Measurements from ENCODE around the gene ABCA3.

The ABCA3 gene

DNA sequence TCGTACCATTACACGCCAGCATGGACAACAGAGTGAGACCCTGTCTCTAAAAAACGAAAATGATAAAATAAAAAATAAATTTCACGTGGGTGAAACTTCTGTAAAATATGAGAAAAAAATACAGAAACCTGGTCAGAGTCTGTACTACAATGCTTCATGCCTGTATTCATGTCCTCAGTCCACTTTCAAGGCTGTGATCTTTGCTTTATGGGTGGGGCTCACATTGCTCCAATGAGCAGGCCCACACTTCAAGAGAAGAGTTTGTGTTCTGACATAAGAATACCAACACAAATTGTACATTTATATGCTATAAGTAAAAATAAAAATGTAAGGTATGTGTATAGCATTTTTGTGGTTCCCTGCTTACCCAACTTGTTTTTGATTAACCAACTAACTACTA lies 32.2 kb upstream of the ABCA3 start:
- Histone ChIP-seq H3K4me3 (ENCODE audit: low read depth, low read length, poor library complexity, severe bottlenecking) (no peak overlapping the region), H2AFZ (ENCODE audit: low read length) (no peak overlapping the region), H3K79me2 (ENCODE audit: insufficient read depth, low read length) (no peaks in the 10 kb centered on the region), H3K4me2 (ENCODE audit: low read length) (no peak overlapping the region), H4K20me1 (ENCODE audit: insufficient read depth, low read length) (no peaks in the 10 kb centered on the region), H3K27me3 (ENCODE audit: insufficient read depth, low read length) (0 out of 2 replicates have a peak, but pooled peaks cover 11% of the 10 kb centered on the region), H3K9me3 (ENCODE audit: low read length) (no peaks in the 10 kb centered on the region), H3K9ac (ENCODE audit: low read length) (no peak overlapping the region), H3F3A (ENCODE audit: insufficient read depth, low read length) (no peaks in the 10 kb centered on the region), H3K27ac (ENCODE audit: low read depth, low read length, poor library complexity, severe bottlenecking) (no peak overlapping the region), H3K4me1 (ENCODE audit: insufficient read depth, low read length, severe bottlenecking) (no peaks in the 10 kb centered on the region), H3K9me2 (ENCODE audit: low read depth, low read length) (no peaks in the 10 kb centered on the region), H3K36me3 (ENCODE audit: insufficient read depth, low read length) (no peaks in the 10 kb centered on the region)
- no peak for TF ChIP-seq EZH2 (IDR thresholded peaks at IDR 0.05; ENCODE audit: borderline replicate concordance, low read length)
- TF ChIP-seq, protein P1, sequence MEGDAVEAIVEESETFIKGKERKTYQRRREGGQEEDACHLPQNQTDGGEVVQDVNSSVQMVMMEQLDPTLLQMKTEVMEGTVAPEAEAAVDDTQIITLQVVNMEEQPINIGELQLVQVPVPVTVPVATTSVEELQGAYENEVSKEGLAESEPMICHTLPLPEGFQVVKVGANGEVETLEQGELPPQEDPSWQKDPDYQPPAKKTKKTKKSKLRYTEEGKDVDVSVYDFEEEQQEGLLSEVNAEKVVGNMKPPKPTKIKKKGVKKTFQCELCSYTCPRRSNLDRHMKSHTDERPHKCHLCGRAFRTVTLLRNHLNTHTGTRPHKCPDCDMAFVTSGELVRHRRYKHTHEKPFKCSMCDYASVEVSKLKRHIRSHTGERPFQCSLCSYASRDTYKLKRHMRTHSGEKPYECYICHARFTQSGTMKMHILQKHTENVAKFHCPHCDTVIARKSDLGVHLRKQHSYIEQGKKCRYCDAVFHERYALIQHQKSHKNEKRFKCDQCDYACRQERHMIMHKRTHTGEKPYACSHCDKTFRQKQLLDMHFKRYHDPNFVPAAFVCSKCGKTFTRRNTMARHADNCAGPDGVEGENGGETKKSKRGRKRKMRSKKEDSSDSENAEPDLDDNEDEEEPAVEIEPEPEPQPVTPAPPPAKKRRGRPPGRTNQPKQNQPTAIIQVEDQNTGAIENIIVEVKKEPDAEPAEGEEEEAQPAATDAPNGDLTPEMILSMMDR (IDR thresholded peaks at IDR 0.05; ENCODE audit: low read length) = no peak

DNA sequence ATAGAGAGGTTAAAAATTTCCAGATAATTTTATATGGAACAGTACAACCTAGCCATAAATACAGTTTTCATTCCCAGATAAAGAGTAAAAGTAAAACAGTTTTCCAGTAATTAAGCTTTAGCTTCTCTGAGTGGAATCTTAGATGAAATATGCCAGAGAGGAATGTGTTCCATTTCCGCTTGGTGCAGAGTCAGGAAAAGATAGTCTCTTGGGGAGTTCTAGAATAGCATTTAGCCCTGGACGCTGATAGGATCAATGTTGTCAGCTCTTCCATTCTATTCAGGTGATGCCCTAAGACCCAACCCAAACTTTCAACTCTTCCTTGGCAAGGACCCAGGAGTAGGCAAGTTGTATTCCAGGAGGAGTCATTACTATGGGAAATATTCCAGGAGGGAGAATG lies 30.9 kb upstream of the ABCA3 start:
- no peak for TF ChIP-seq EZH2 (IDR thresholded peaks at IDR 0.05; ENCODE audit: borderline replicate concordance, low read length)
- TF ChIP-seq, protein P1 (IDR thresholded peaks at IDR 0.05; ENCODE audit: low read length) = no peak
- Histone ChIP-seq H3K9me2 (ENCODE audit: low read depth, low read length) (no peaks in the 10 kb centered on the region), H3F3A (ENCODE audit: insufficient read depth, low read length) (no peaks in the 10 kb centered on the region), H3K27ac (ENCODE audit: low read depth, low read length, poor library complexity, severe bottlenecking) (no peak overlapping the region), H3K9me3 (ENCODE audit: low read length) (no peaks in the 10 kb centered on the region), H3K4me2 (ENCODE audit: low read length) (no peak overlapping the region), H2AFZ (ENCODE audit: low read length) (no peak overlapping the region), H3K4me3 (ENCODE audit: low read depth, low read length, poor library complexity, severe bottlenecking) (no peak overlapping the region), H3K4me1 (ENCODE audit: insufficient read depth, low read length, severe bottlenecking) (no peaks in the 10 kb centered on the region), H3K27me3 (ENCODE audit: insufficient read depth, low read length) (0 out of 2 replicates have a peak, but pooled peaks cover 15% of the 10 kb centered on the region), H3K36me3 (ENCODE audit: insufficient read depth, low read length) (no peaks in the 10 kb centered on the region), H3K9ac (ENCODE audit: low read length) (no peak overlapping the region), H3K79me2 (ENCODE audit: insufficient read depth, low read length) (no peaks in the 10 kb centered on the region), H4K20me1 (ENCODE audit: insufficient read depth, low read length) (no peaks in the 10 kb centered on the region)

DNA sequence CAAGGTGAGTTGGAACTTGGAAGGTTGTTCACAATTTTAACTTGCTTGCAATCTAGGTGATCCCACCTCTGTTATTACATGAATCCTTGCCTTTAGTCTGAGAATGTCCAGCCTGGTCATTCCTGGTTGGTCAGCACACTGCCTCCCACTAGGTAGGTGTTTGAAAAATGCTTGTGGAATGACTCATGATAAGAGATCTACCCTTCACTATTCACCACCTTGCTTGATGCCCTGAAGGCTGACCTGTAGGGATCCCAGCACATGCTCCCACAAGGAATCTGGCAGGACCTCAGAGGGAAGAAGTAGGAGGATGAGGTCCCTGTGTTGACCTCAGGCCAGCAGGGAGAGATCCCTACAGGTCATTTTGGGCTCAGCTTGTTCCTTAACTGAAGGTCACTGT lies 30.2 kb upstream of the ABCA3 start:
- H2AFZ ChIP-seq (ENCODE audit: low read length) = no peak overlapping the region
- TF ChIP-seq, protein P1 (IDR thresholded peaks at IDR 0.05; ENCODE audit: low read length) = no peak
- no peak for TF ChIP-seq EZH2 (IDR thresholded peaks at IDR 0.05; ENCODE audit: borderline replicate concordance, low read length)
- H3K9ac ChIP-seq (ENCODE audit: low read length) = no peak overlapping the region
- no peak overlapping the region for H3K27ac ChIP-seq (ENCODE audit: low read depth, low read length, poor library complexity, severe bottlenecking)
- H3K4me3 ChIP-seq (ENCODE audit: low read depth, low read length, poor library complexity, severe bottlenecking) = no peak overlapping the region
- H3F3A ChIP-seq (ENCODE audit: insufficient read depth, low read length) = no peaks in the 10 kb centered on the region
- H3K79me2 ChIP-seq (ENCODE audit: insufficient read depth, low read length) = no peaks in the 10 kb centered on the region
- no peaks in the 10 kb centered on the region for H3K36me3 ChIP-seq (ENCODE audit: insufficient read depth, low read length)
- no peaks in the 10 kb centered on the region for H3K9me2 ChIP-seq (ENCODE audit: low read depth, low read length)
- no peaks in the 10 kb centered on the region for H3K9me3 ChIP-seq (ENCODE audit: low read length)
- H3K4me2 ChIP-seq (ENCODE audit: low read length) = no peak overlapping the region
- 0 out of 2 replicates have a peak, but pooled peaks cover 16% of the 10 kb centered on the region for H3K27me3 ChIP-seq (ENCODE audit: insufficient read depth, low read length)
- no peaks in the 10 kb centered on the region for H3K4me1 ChIP-seq (ENCODE audit: insufficient read depth, low read length, severe bottlenecking)
- no peaks in the 10 kb centered on the region for H4K20me1 ChIP-seq (ENCODE audit: insufficient read depth, low read length)

All from OCI-LY1 (cell line).